ENCODE results near the gene CKAP4.

Gene CKAP4

GRCh38 chr12:106234449-106234848 is 13.4 kb downstream of the CKAP4 start:
- Histone ChIP-seq H3K36me3 (ENCODE audit: control insufficient read depth, insufficient read depth, low read length, severe bottlenecking) (peaks cover 29% of the 10 kb centered on the region), H3K4me3 (ENCODE audit: low read length) (no peak overlapping the region), H3K27me3 (replicated peaks; ENCODE audit: control insufficient read depth, insufficient read depth, low read length) (no peaks in the 10 kb centered on the region), H3K9me3 (ENCODE audit: control insufficient read depth, low read length) (no peaks in the 10 kb centered on the region), H3K4me1 (ENCODE audit: control insufficient read depth, insufficient read depth, low read length) (no peaks in the 10 kb centered on the region), H3K9ac (ENCODE audit: low read length) (no peak overlapping the region)
- peak; percentile 54 for DNase-seq (ENCODE audit: low read depth)

GRCh38 chr12:106233011-106233410 is 14.8 kb downstream of the CKAP4 start:
- no peak overlapping the region for H3K4me3 ChIP-seq (ENCODE audit: low read length)
- H3K4me1 ChIP-seq (ENCODE audit: control insufficient read depth, insufficient read depth, low read length), result peaks cover under 1% of the 10 kb centered on the region
- no peaks in the 10 kb centered on the region for H3K27me3 ChIP-seq (replicated peaks; ENCODE audit: control insufficient read depth, insufficient read depth, low read length)
- no peaks in the 10 kb centered on the region for H3K9me3 ChIP-seq (ENCODE audit: control insufficient read depth, low read length)
- no peak for DNase-seq (ENCODE audit: low read depth)
- H3K9ac ChIP-seq (ENCODE audit: low read length), result no peak overlapping the region
- H3K36me3 ChIP-seq (ENCODE audit: control insufficient read depth, insufficient read depth, low read length, severe bottlenecking), result peaks cover 15% of the 10 kb centered on the region

GRCh38 chr12:106229036-106229591 is 18.7 kb downstream of the CKAP4 start:
- Histone ChIP-seq H3K4me1 (ENCODE audit: control insufficient read depth, insufficient read depth, low read length) (peaks cover 12% of the 10 kb centered on the region), H3K9ac (ENCODE audit: low read length) (no peak overlapping the region), H3K4me3 (ENCODE audit: low read length) (no peak overlapping the region), H3K36me3 (ENCODE audit: control insufficient read depth, insufficient read depth, low read length, severe bottlenecking) (no peaks in the 10 kb centered on the region), H3K27me3 (replicated peaks; ENCODE audit: control insufficient read depth, insufficient read depth, low read length) (no peaks in the 10 kb centered on the region), H3K9me3 (ENCODE audit: control insufficient read depth, low read length) (no peaks in the 10 kb centered on the region)
- no peak for DNase-seq (ENCODE audit: low read depth)

- DNase-seq (ENCODE audit: low read depth), result no peak
- no peaks in the 10 kb centered on the region for H3K9me3 ChIP-seq (ENCODE audit: control insufficient read depth, low read length)
These were observed 19.5 kb downstream of the CKAP4 start for GRCh38 chr12:106228320-106228710.

GRCh38 chr12:106227641-106228319 is 20.0 kb downstream of the CKAP4 start:
- Histone ChIP-seq H3K4me1 (ENCODE audit: control insufficient read depth, insufficient read depth, low read length) (peaks cover 21% of the 10 kb centered on the region), H3K27me3 (replicated peaks; ENCODE audit: control insufficient read depth, insufficient read depth, low read length) (no peaks in the 10 kb centered on the region), H3K36me3 (ENCODE audit: control insufficient read depth, insufficient read depth, low read length, severe bottlenecking) (no peaks in the 10 kb centered on the region), H3K9me3 (ENCODE audit: control insufficient read depth, low read length) (no peaks in the 10 kb centered on the region), H3K4me3 (ENCODE audit: low read length) (no peak overlapping the region), H3K9ac (ENCODE audit: low read length) (peak overlapping the region; percentile 39)
- DNase-seq (ENCODE audit: low read depth), result peak; percentile 66

More at GRCh38 chr12:106228320-106228710, 19.5 kb downstream of the CKAP4 start:
- no peaks in the 10 kb centered on the region for H3K27me3 ChIP-seq (replicated peaks; ENCODE audit: control insufficient read depth, insufficient read depth, low read length)
- no peak overlapping the region for H3K4me3 ChIP-seq (ENCODE audit: low read length)
- no peak overlapping the region for H3K9ac ChIP-seq (ENCODE audit: low read length)
- H3K36me3 ChIP-seq (ENCODE audit: control insufficient read depth, insufficient read depth, low read length, severe bottlenecking), result no peaks in the 10 kb centered on the region
- peaks cover 19% of the 10 kb centered on the region for H3K4me1 ChIP-seq (ENCODE audit: control insufficient read depth, insufficient read depth, low read length)

- peak; percentile 84 for DNase-seq (ENCODE audit: low read depth)
- peak overlapping the region; percentile 3 for H3K4me3 ChIP-seq (ENCODE audit: low read length)
- H3K36me3 ChIP-seq (ENCODE audit: control insufficient read depth, insufficient read depth, low read length, severe bottlenecking), result no peaks in the 10 kb centered on the region
- no peaks in the 10 kb centered on the region for H3K27me3 ChIP-seq (replicated peaks; ENCODE audit: control insufficient read depth, insufficient read depth, low read length)
- peak overlapping the region; percentile 39 for H3K9ac ChIP-seq (ENCODE audit: low read length)
- H3K4me1 ChIP-seq (ENCODE audit: control insufficient read depth, insufficient read depth, low read length), result peaks cover 21% of the 10 kb centered on the region
- H3K9me3 ChIP-seq (ENCODE audit: control insufficient read depth, low read length), result no peaks in the 10 kb centered on the region
These were observed 20.8 kb downstream of the CKAP4 start for GRCh38 chr12:106226884-106227640.

- Histone ChIP-seq H3K4me3 (ENCODE audit: low read length) (no peak overlapping the region), H3K9me3 (ENCODE audit: control insufficient read depth, low read length) (no peaks in the 10 kb centered on the region), H3K36me3 (ENCODE audit: control insufficient read depth, insufficient read depth, low read length, severe bottlenecking) (no peaks in the 10 kb centered on the region), H3K9ac (ENCODE audit: low read length) (no peak overlapping the region), H3K4me1 (ENCODE audit: control insufficient read depth, insufficient read depth, low read length) (peaks cover 25% of the 10 kb centered on the region), H3K27me3 (replicated peaks; ENCODE audit: control insufficient read depth, insufficient read depth, low read length) (no peaks in the 10 kb centered on the region)
- no peak for DNase-seq (ENCODE audit: low read depth)
These were observed 23.5 kb downstream of the CKAP4 start for GRCh38 chr12:106224355-106224706.

GRCh38 chr12:106223485-106224354 is 24.1 kb downstream of the CKAP4 start:
- DNase-seq (ENCODE audit: low read depth), result peak; percentile 84
- Histone ChIP-seq H3K4me1 (ENCODE audit: control insufficient read depth, insufficient read depth, low read length) (peaks cover 25% of the 10 kb centered on the region), H3K4me3 (ENCODE audit: low read length) (no peak overlapping the region), H3K27me3 (replicated peaks; ENCODE audit: control insufficient read depth, insufficient read depth, low read length) (no peaks in the 10 kb centered on the region), H3K9ac (ENCODE audit: low read length) (peak overlapping the region; percentile 18), H3K9me3 (ENCODE audit: control insufficient read depth, low read length) (peaks cover 3% of the 10 kb centered on the region), H3K36me3 (ENCODE audit: control insufficient read depth, insufficient read depth, low read length, severe bottlenecking) (no peaks in the 10 kb centered on the region)

GRCh38 chr12:106220536-106220935 is 27.3 kb downstream of the CKAP4 start:
- Histone ChIP-seq H3K36me3 (ENCODE audit: control insufficient read depth, insufficient read depth, low read length, severe bottlenecking) (no peaks in the 10 kb centered on the region), H3K4me3 (ENCODE audit: low read length) (no peak overlapping the region), H3K9me3 (ENCODE audit: control insufficient read depth, low read length) (peaks cover 34% of the 10 kb centered on the region), H3K27me3 (replicated peaks; ENCODE audit: control insufficient read depth, insufficient read depth, low read length) (no peaks in the 10 kb centered on the region), H3K9ac (ENCODE audit: low read length) (no peak overlapping the region), H3K4me1 (ENCODE audit: control insufficient read depth, insufficient read depth, low read length) (peaks cover 12% of the 10 kb centered on the region)
- DNase-seq (ENCODE audit: low read depth), result no peak

- DNase-seq (ENCODE audit: low read depth), result no peak
- peaks cover 4% of the 10 kb centered on the region for H3K27me3 ChIP-seq (replicated peaks; ENCODE audit: control insufficient read depth, insufficient read depth, low read length)
- peaks cover 34% of the 10 kb centered on the region for H3K9me3 ChIP-seq (ENCODE audit: control insufficient read depth, low read length)
- H3K36me3 ChIP-seq (ENCODE audit: control insufficient read depth, insufficient read depth, low read length, severe bottlenecking), result no peaks in the 10 kb centered on the region
- peaks cover 12% of the 10 kb centered on the region for H3K4me1 ChIP-seq (ENCODE audit: control insufficient read depth, insufficient read depth, low read length)
- H3K4me3 ChIP-seq (ENCODE audit: low read length), result no peak overlapping the region
- no peak overlapping the region for H3K9ac ChIP-seq (ENCODE audit: low read length)
These were observed 28.8 kb downstream of the CKAP4 start for GRCh38 chr12:106219043-106219442.

- Histone ChIP-seq H3K9me3 (ENCODE audit: control insufficient read depth, low read length) (peaks cover 34% of the 10 kb centered on the region), H3K9ac (ENCODE audit: low read length) (no peak overlapping the region), H3K36me3 (ENCODE audit: control insufficient read depth, insufficient read depth, low read length, severe bottlenecking) (no peaks in the 10 kb centered on the region), H3K27me3 (replicated peaks; ENCODE audit: control insufficient read depth, insufficient read depth, low read length) (peaks cover 4% of the 10 kb centered on the region), H3K4me3 (ENCODE audit: low read length) (no peak overlapping the region), H3K4me1 (ENCODE audit: control insufficient read depth, insufficient read depth, low read length) (peaks cover 4% of the 10 kb centered on the region)
- DNase-seq (ENCODE audit: low read depth), result no peak
These were observed 30.1 kb downstream of the CKAP4 start for GRCh38 chr12:106217706-106218105.
